Suppressor macrophage (primary cell): ENCODE measurements around the gene PKIB.

Experiments
- DNase-seq, 4 experiments: peaks; one replicate each; pipeline ENCODE4 v3.0.0-alpha.2; 2020 to 2022

The PKIB gene

GRCh38 chr6:122749451-122750050, 139.3 kb downstream of the PKIB start:
- no peak for DNase-seq

GRCh38 chr6:122751326-122751725, 141.1 kb downstream of the PKIB start:
- no peak for DNase-seq

GRCh38 chr6:122752459-122752858, 142.3 kb downstream of the PKIB start:
- no peak for DNase-seq

GRCh38 chr6:122753000-122753687, 142.9 kb downstream of the PKIB start:
- no peak for DNase-seq

- no peak for DNase-seq
Observed at GRCh38 chr6:122753688-122754056, 143.5 kb downstream of the PKIB start.

GRCh38 chr6:122754191-122754731, 144.1 kb downstream of the PKIB start:
- DNase-seq: peak; percentile 11 to 45 (median 20)

- DNase-seq: no peak
Observed at GRCh38 chr6:122755901-122756300, 145.7 kb downstream of the PKIB start.

GRCh38 chr6:122758927-122759334, 148.7 kb downstream of the PKIB start:
- DNase-seq: peak; percentile 8 to 53 (median 40)

GRCh38 chr6:122760330-122760729, 150.1 kb downstream of the PKIB start:
- no peak for DNase-seq

GRCh38 chr6:122766256-122766655, 156.1 kb downstream of the PKIB start:
- DNase-seq: no peak

GRCh38 chr6:122770835-122771601, 160.8 kb downstream of the PKIB start:
- peak; percentile 39 to 89 (median 63) for DNase-seq

GRCh38 chr6:122772724-122773415, 162.7 kb downstream of the PKIB start:
- DNase-seq: no peak
